Daoy (cell line): Measurements from ENCODE around the gene STPG4. TPM values are rescaled to one million over a fixed set of nuclear protein-coding genes. Genes with fewer than 3 reads are reported as not detected.
A peak's percentile ranks its signal among the peaks of the same experiment; 100 is the strongest.

ENCODE experiments used
- DNase-seq: peaks from one replicate; pipeline ENCODE4 v3.0.0-alpha.2; 2015; ENCODE audit warnings: low read depth
- total RNA-seq: library from RNA; depleted of rRNA; stranded (reverse); fragments of >200 nt; shearing (Covaris generic); gene quantifications from 2 replicates; pipeline ENCODE4 v1.2.3, GENCODE V29; 2014

STPG4 gene
- total RNA-seq, 1 experiment from 2014 or later = not detected

DNA sequence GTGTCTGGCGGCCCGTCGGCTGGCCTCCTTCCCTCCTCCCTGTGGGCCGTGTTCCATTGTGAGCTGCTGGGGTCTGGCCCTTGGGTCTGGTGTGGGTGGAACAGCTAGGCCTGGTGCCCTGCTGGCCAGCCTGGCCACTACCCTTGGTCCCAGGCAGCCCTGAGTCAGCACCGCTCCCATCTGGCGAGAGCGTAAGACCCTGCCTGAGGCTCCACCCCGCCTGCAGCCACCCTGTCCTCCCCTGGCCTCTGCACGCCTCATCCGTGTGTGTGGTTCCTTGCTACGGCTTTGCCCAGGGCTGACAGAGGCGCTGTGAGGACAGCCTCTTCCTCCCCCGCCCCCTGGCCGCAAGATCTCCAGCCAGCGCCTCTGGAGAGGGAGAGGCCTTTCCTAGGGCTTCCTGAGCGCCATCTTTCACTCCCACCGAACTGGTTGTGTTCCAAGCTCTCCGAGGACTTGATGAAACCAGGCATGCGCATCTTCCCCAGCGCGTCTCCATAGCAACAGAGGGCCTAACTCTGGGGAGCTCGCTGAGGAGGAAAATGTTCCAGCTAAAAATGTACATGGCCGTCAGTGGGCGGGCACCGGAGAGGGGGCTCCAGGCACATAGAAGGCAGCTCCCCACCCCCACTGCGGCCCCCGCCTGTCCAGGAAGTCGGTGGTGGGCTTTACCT is 83.0 kb downstream of the STPG4 start:
- peak; percentile 98 for DNase-seq

GRCh38 chr2:47070920-47071824 is 83.9 kb downstream of the STPG4 start:
- DNase-seq = peak; percentile 96

GRCh38 chr2:47070155-47070919 is 84.8 kb downstream of the STPG4 start:
- peak; percentile 80 for DNase-seq

GRCh38 chr2:47069628-47070154 is 85.4 kb downstream of the STPG4 start:
- peak; percentile 63 for DNase-seq

DNA sequence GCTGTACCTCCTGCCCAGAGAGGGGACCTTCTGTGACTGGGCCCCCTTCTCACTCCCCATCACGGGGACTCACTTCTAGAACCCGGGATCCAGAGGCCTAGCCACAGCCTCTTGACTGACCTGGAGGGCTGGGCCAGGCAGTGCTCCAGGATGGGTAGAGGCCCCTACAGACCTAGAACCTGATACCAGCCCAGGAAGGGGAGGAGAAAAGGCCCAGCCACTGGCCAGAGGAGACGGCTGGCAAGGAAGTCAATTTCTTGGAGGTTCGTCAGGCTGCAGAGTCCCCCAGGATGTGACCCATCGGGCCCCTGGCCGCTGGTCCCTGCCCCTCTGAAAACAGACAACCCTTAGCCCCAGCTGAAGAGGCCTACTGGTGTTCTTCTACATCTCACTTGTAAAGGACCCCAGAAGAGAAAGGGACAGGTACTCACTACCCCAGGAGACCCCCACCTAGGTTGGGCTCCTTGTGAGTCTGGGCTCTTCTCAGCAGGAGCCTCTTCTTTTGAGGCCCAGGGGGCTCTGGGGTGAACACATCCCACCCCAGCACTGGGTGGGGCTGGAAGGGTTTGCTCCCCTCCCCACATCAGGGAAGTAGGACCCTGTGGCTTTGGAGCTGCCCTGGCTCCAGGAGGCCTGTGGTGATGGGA is 86.0 kb downstream of the STPG4 start:
- DNase-seq = no peak

DNA sequence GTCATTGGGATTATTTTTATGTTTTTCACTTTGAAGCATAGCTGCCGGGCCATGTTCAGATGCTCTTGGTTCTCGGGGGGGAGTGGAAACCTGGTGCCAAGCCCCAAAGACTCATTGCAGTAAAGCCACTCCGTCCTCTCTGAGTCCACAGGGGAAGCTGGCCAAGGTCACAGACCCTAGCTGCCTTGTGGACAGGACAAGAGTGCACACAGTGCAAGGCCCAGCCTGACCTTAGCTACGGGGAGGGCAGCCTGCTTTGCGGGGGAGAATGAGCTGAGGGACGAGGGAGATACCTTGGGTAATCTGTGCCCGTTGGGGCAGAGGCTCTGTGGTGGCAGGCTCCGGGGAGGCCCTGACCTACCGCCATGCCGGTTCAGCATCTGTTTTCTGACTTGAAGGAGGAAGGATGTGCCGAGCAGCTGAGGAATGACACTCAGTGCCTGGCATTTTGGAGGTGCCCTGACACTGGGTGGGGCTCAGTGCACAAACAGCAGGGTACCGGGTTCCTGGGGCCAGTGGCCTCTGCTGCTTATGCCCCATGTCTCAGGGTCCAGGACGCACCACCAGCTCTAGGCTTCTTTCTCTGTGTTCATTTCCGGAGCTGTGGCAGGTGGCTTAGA is 87.2 kb downstream of the STPG4 start:
- DNase-seq = no peak

DNA sequence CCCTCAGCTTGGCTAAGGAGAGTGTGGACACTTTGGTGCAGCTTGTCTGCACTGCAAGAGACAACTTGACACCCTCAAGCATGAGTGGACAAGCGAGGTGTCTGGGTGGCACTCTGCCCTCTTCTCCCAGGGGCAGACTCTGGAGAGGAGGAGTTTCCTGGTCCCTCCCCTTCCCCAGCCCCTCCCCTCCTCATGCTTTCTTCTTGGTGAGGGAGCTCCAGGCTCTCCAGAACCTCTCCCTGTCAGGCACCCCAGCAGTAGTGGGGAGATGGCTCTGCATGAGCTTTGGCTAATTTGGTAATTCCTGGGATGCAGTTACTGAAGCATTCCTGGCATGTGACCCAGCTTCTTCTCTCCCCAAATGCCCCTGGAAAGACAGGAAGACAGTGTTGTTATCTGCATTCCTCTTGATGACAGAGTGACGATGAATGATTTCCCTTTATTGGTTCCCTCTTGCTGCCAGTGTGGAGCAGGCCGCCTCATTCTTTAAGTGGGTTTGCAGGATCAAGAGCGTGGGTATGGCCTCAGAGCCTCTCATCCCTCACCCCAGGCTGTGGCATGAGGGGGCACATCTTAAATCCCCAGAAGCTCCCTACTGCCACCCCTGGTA is 89.2 kb downstream of the STPG4 start:
- peak; percentile 81 for DNase-seq

DNA sequence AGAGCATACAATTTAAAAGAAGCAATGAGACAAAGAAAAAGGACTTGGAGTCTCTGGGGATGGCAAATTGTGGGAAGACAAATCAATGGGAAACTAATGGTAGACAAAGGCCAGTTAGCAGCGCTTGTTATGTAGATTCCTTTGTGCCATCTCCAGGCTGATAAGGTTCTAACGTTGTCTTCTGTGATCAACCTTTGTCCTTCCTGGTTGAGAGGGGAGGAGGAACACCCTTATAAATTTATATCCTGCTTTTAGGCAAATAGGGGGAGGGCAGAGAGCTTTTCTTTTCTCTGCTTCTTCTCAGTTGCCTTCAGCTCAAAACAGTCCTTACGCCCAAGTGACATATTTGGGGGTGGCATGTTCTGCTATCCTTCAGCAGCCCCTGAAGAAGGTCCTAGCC is 89.8 kb downstream of the STPG4 start:
- no peak for DNase-seq

- no peak for DNase-seq
Observed at GRCh38 chr2:47064106-47064505, 91.0 kb downstream of the STPG4 start.

GRCh38 chr2:47063538-47063930 is 91.6 kb downstream of the STPG4 start:
- no peak for DNase-seq

DNA sequence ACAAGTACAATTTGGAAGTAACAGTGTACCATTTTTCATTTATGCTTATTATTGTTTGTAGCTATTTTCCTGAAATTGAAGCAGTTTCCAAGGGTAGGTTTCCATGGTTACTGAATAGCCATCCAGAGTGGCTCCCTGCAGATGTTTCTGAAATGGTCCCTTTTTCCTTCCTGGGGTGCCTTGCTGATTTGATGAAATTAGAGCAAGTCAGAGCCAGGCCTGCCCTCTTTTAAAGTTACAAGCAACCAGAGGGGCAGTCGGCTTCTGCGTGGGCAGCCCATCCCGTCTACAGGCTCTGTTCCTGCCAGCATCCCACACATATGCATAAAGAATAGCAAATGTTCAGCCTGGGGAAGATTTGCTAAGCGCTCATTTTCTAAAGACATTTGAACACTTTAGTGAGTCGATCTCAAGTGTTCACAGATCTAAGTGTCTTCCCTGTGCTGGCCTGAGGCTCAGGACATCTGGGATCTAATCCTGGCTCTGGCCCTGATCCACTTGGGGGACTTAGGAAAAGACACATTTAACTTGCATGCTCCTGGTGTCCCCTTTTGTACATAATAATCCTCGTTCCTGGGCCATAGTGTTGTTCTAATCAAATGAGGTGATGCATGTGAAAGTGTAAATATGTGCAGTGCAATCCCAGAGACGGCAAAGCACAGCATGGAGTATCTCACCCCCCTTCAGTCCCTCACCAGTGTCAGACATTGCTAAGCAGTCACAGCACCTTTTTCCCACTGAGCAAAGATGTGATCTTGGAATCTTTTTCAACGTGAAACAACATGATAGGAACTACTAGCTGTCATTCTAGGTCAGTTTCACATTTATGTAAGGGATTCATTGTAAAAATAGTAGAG is 92.2 kb downstream of the STPG4 start:
- DNase-seq = no peak

- no peak for DNase-seq
Observed at GRCh38 chr2:47061944-47062678, 93.0 kb downstream of the STPG4 start.

GRCh38 chr2:47060652-47061170 is 94.4 kb downstream of the STPG4 start:
- no peak for DNase-seq

- no peak for DNase-seq
Observed at GRCh38 chr2:47058003-47058931, 96.8 kb downstream of the STPG4 start.

GRCh38 chr2:47057687-47058002 is 97.5 kb downstream of the STPG4 start:
- DNase-seq = no peak

DNA sequence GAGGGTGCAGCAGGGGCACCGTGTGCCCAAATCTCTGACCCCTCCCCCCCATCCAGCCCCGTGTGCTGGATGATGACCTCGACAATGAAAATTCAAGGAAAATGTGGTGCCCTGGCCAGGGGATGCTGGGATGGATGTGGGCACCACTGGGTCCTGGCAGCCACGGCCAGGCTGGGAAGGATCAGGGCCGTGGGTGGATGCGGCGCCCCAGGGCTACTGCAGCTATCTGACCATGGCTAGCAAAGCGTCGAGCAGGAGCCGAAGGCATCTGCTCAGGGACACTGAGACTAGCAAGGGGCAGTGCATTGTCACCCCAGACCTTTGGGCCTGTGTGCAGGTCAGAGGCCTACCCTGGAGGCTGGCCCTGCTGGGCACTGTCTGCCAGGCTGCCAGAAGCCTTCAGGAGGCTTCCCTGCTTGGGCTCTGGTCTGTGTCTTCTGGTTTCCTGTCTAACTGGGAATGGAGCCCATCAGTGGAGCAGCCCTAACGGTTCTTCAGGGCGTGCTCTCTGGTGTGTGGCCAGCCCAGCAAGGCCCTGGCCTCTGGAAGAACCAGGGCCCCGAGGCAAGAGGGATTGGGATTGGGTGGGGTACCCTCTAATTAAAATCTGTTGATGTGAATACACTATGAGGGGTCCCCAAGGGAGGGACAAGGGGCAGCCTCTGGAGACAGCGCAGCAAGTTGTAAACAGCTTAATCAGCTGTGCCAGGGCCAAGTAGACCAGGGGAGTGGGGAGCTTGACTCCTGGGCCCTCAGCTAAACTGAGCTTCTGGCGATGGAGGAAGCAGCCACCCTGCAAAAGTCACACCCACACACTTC is 98.0 kb downstream of the STPG4 start:
- no peak for DNase-seq

DNA sequence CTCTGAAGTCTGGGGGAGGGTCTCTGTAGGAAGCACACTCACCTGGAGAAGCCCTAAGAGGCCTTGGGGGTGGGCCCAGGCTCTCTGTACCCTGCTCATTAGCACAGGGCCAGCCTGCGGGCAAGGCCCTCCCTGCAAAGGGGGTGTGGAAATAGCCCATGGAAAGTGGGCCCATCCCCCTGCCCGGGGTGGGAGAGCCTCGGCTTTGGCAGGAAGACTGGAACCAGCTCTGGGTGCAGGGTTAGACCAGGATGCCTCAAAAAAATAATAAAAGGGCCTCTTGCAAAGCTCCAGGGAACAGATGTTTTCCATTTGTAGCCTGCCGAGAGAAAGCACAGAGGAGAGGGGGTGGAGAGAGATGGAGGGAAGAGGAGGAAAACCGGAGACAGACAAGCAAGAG is 98.7 kb downstream of the STPG4 start:
- DNase-seq = no peak
